ENCODE data around the gene WNT9A. TPM values are rescaled to one million over a fixed set of nuclear protein-coding genes. Genes with fewer than 3 reads are reported as not detected.

The WNT9A gene
- total RNA-seq, 2 experiments from 2014 or later, result 0.07 to 0.12 TPM

- CTCF ChIA-PET, result no interaction called here
- no peak overlapping the region for H3K27ac Mint-ChIP-seq
- peaks cover 6% of the 10 kb centered on the region for H3K4me1 Mint-ChIP-seq (ENCODE audit: low read depth)
- peaks cover 15% of the 10 kb centered on the region for H3K27me3 Mint-ChIP-seq
- intact Hi-C loops (cut with micrococcal nuclease), result no loop called here
- H3K4me3 Mint-ChIP-seq, result no peak overlapping the region
- H3K36me3 Mint-ChIP-seq, result no peaks in the 10 kb centered on the region
- H3K9me3 Mint-ChIP-seq, result no peaks in the 10 kb centered on the region
- no peak for DNase-seq
- POLR2A ChIA-PET, result no interaction called here
Measured at GRCh38 chr1:227944090-227944930, 3.4 kb downstream of the WNT9A start.

GRCh38 chr1:227943381-227944089 is 4.2 kb downstream of the WNT9A start:
- POLR2A ChIA-PET, result no interaction called here
- Mint-ChIP-seq H3K4me1 (ENCODE audit: low read depth) (peaks cover 5% of the 10 kb centered on the region), H3K4me3 (no peak overlapping the region), H3K36me3 (no peaks in the 10 kb centered on the region), H3K9me3 (no peaks in the 10 kb centered on the region), H3K27me3 (peaks cover 9% of the 10 kb centered on the region), H3K27ac (no peak overlapping the region)
- intact Hi-C loops (cut with micrococcal nuclease), result no loop called here
- DNase-seq, result no peak
- CTCF ChIA-PET, result no interaction called here

- Mint-ChIP-seq H3K27me3 (peaks cover 6% of the 10 kb centered on the region), H3K9me3 (no peaks in the 10 kb centered on the region), H3K36me3 (no peaks in the 10 kb centered on the region), H3K4me3 (no peak overlapping the region), H3K4me1 (ENCODE audit: low read depth) (peaks cover 2% of the 10 kb centered on the region), H3K27ac (no peak overlapping the region)
- ChIA-PET CTCF (no interaction called here), POLR2A (no interaction called here)
- DNase-seq, result no peak
- intact Hi-C loops (cut with micrococcal nuclease), result no loop called here
Measured at GRCh38 chr1:227942716-227943261, 4.9 kb downstream of the WNT9A start.

- DNase-seq, result peak; percentile 7
- peaks cover 4% of the 10 kb centered on the region for H3K27me3 Mint-ChIP-seq
- H3K4me3 Mint-ChIP-seq, result no peak overlapping the region
- CTCF ChIA-PET, result no interaction called here
- H3K9me3 Mint-ChIP-seq, result no peaks in the 10 kb centered on the region
- H3K36me3 Mint-ChIP-seq, result no peaks in the 10 kb centered on the region
- peaks cover 1% of the 10 kb centered on the region for H3K4me1 Mint-ChIP-seq (ENCODE audit: low read depth)
- intact Hi-C loops (cut with micrococcal nuclease), result no loop called here
- no peak overlapping the region for H3K27ac Mint-ChIP-seq
- POLR2A ChIA-PET, result no interaction called here
Measured at GRCh38 chr1:227942021-227942715, 5.6 kb downstream of the WNT9A start.

- Mint-ChIP-seq H3K27ac (no peak overlapping the region), H3K36me3 (no peaks in the 10 kb centered on the region), H3K9me3 (no peaks in the 10 kb centered on the region), H3K4me1 (ENCODE audit: low read depth) (no peaks in the 10 kb centered on the region), H3K27me3 (peaks cover 2% of the 10 kb centered on the region), H3K4me3 (no peak overlapping the region)
- DNase-seq, result peak; percentile 4
- ChIA-PET CTCF (no interaction called here), POLR2A (no interaction called here)
- intact Hi-C loops (cut with micrococcal nuclease), result no loop called here
Measured at GRCh38 chr1:227941509-227942020, 6.2 kb downstream of the WNT9A start.

- no peaks in the 10 kb centered on the region for H3K4me1 Mint-ChIP-seq (ENCODE audit: low read depth)
- H3K27me3 Mint-ChIP-seq, result no peaks in the 10 kb centered on the region
- intact Hi-C loops (cut with micrococcal nuclease), result no loop called here
- ChIA-PET POLR2A (no interaction called here), CTCF (no interaction called here)
- DNase-seq, result peak; percentile 8
- no peak overlapping the region for H3K4me3 Mint-ChIP-seq
- H3K9me3 Mint-ChIP-seq, result peaks cover 2% of the 10 kb centered on the region
- H3K27ac Mint-ChIP-seq, result no peak overlapping the region
- H3K36me3 Mint-ChIP-seq, result no peaks in the 10 kb centered on the region
Measured at GRCh38 chr1:227940791-227941241, 6.9 kb downstream of the WNT9A start.

GRCh38 chr1:227939791-227940771 is 7.7 kb downstream of the WNT9A start:
- H3K9me3 Mint-ChIP-seq, result peaks cover 9% of the 10 kb centered on the region
- no peaks in the 10 kb centered on the region for H3K36me3 Mint-ChIP-seq
- CTCF ChIA-PET, result no interaction called here
- peak; percentile 4 for DNase-seq
- no peaks in the 10 kb centered on the region for H3K27me3 Mint-ChIP-seq
- no peak overlapping the region for H3K4me3 Mint-ChIP-seq
- no peaks in the 10 kb centered on the region for H3K4me1 Mint-ChIP-seq (ENCODE audit: low read depth)
- intact Hi-C loops (cut with micrococcal nuclease), result no loop called here
- POLR2A ChIA-PET, result no interaction called here
- no peak overlapping the region for H3K27ac Mint-ChIP-seq

GRCh38 chr1:227938911-227939790 is 8.6 kb downstream of the WNT9A start:
- DNase-seq, result no peak
- Mint-ChIP-seq H3K4me3 (no peak overlapping the region), H3K9me3 (peaks cover 18% of the 10 kb centered on the region), H3K27ac (no peak overlapping the region), H3K4me1 (ENCODE audit: low read depth) (peaks cover 7% of the 10 kb centered on the region), H3K27me3 (no peaks in the 10 kb centered on the region), H3K36me3 (peaks cover 2% of the 10 kb centered on the region)
- CTCF ChIA-PET, result no interaction called here
- POLR2A ChIA-PET, result no interaction called here
- intact Hi-C loops (cut with micrococcal nuclease), result no loop called here

- H3K9me3 Mint-ChIP-seq, result peaks cover 18% of the 10 kb centered on the region
- H3K4me3 Mint-ChIP-seq, result no peak overlapping the region
- no peaks in the 10 kb centered on the region for H3K27me3 Mint-ChIP-seq
- H3K27ac Mint-ChIP-seq, result no peak overlapping the region
- CTCF ChIA-PET, result no interaction called here
- POLR2A ChIA-PET, result no interaction called here
- no peak for DNase-seq
- intact Hi-C loops (cut with micrococcal nuclease), result no loop called here
- peaks cover 7% of the 10 kb centered on the region for H3K4me1 Mint-ChIP-seq (ENCODE audit: low read depth)
- H3K36me3 Mint-ChIP-seq, result peaks cover 2% of the 10 kb centered on the region
Measured at GRCh38 chr1:227938276-227938675, 9.5 kb downstream of the WNT9A start.

GRCh38 chr1:227937838-227938145 is 9.9 kb downstream of the WNT9A start:
- H3K27me3 Mint-ChIP-seq, result no peaks in the 10 kb centered on the region
- POLR2A ChIA-PET, result no interaction called here
- DNase-seq, result no peak
- H3K4me3 Mint-ChIP-seq, result no peak overlapping the region
- CTCF ChIA-PET, result no interaction called here
- peaks cover 7% of the 10 kb centered on the region for H3K4me1 Mint-ChIP-seq (ENCODE audit: low read depth)
- peaks cover 2% of the 10 kb centered on the region for H3K36me3 Mint-ChIP-seq
- peaks cover 18% of the 10 kb centered on the region for H3K9me3 Mint-ChIP-seq
- intact Hi-C loops (cut with micrococcal nuclease), result no loop called here
- no peak overlapping the region for H3K27ac Mint-ChIP-seq
